Activated B cell treated with CpG ODN at 0.5 μM for 24 hours (primary cell): ENCODE measurements around the gene TBC1D22B. TPM values are rescaled to one million over a fixed set of nuclear protein-coding genes. Genes with fewer than 3 reads are reported as not detected.

Experiments
- ATAC-seq: fragments of 200-7000 bp; cut with Tn5 transposase; one replicate; pipeline ENCODE4 v1.10.0; 2021; ENCODE audit warnings: low read depth, mild to moderate bottlenecking, moderate library complexity
- CTCF ChIA-PET: fragments of 350-600 bp; sonication (Branson Sonifier 250); formaldehyde crosslinking; loops from one replicate; lab custom pipeline; 2021; ENCODE audit warnings: antibody characterized with exemption; lab: Charles Lee
- POLR2A ChIA-PET: fragments of 350-600 bp; sonication (Branson Sonifier 250); formaldehyde crosslinking; loops from one replicate; lab custom pipeline; 2021; ENCODE audit warnings: antibody characterized with exemption; lab: Charles Lee
- DNase-seq: peaks from one replicate; pipeline ENCODE4 v3.0.0; 2022
- H3K27ac Mint-ChIP-seq: one replicate; pipeline ENCODE4 v1.8.0; 2020; ENCODE audit warnings: mixed read lengths
- H3K27me3 Mint-ChIP-seq: one replicate; pipeline ENCODE4 v1.8.0; 2021; ENCODE audit warnings: mixed read lengths
- H3K36me3 Mint-ChIP-seq: one replicate; pipeline ENCODE4 v1.8.0; 2021; ENCODE audit warnings: low read depth, mixed read lengths
- H3K4me1 Mint-ChIP-seq: one replicate; pipeline ENCODE4 v1.8.0; 2021; ENCODE audit warnings: mixed read lengths
- H3K4me3 Mint-ChIP-seq: one replicate; pipeline ENCODE4 v1.8.0; 2020; ENCODE audit warnings: mild to moderate bottlenecking, mixed read lengths
- H3K9me3 Mint-ChIP-seq: one replicate; pipeline ENCODE4 v1.8.0; 2020; ENCODE audit warnings: mixed read lengths
- CTCF ChIP-seq: fragments of 200-600 bp; IDR thresholded peaks from one replicate; pipeline ENCODE4 v1.8.0; 2022; ENCODE audit warnings: antibody characterized with exemption, mild to moderate bottlenecking
- intact Hi-C: fragments of 100-400 bp; cut with micrococcal nuclease; formaldehyde crosslinking; loops from one replicate; pipeline ENCODE4 v1.15.1; 2024
- total RNA-seq: library from RNA; stranded (reverse); gene quantifications from 2 replicates; pipeline ENCODE4 v1.2.3, GENCODE V29; 2022

The TBC1D22B gene
- total RNA-seq, 1 donor from 2014 or later: 10.7 TPM

- peaks cover 2% of the 10 kb centered on the region for H3K27me3 Mint-ChIP-seq
- ATAC-seq: no peak
- H3K27ac Mint-ChIP-seq: no peak overlapping the region
- POLR2A ChIA-PET: no interaction called here
- H3K9me3 Mint-ChIP-seq: no peaks in the 10 kb centered on the region
- DNase-seq: no peak
- H3K4me3 Mint-ChIP-seq: no peak overlapping the region
- peaks cover 11% of the 10 kb centered on the region for H3K4me1 Mint-ChIP-seq
- no peaks in the 10 kb centered on the region for H3K36me3 Mint-ChIP-seq
- TF ChIP-seq CTCF: no peak
- CTCF ChIA-PET: no interaction called here
- intact Hi-C loops: no loop called here
Measured at GRCh38 chr6:37243131-37243815, 14.3 kb upstream of the TBC1D22B start.

- H3K27me3 Mint-ChIP-seq: peaks cover 2% of the 10 kb centered on the region
- peaks cover 11% of the 10 kb centered on the region for H3K4me1 Mint-ChIP-seq
- no peak for DNase-seq
- ChIA-PET CTCF (no interaction called here), POLR2A (no interaction called here)
- ATAC-seq: no peak
- no peaks in the 10 kb centered on the region for H3K36me3 Mint-ChIP-seq
- no peak overlapping the region for H3K27ac Mint-ChIP-seq
- TF ChIP-seq CTCF: no peak
- intact Hi-C loops: no loop called here
- no peak overlapping the region for H3K4me3 Mint-ChIP-seq
- H3K9me3 Mint-ChIP-seq: no peaks in the 10 kb centered on the region
Measured at GRCh38 chr6:37243816-37244370, 13.7 kb upstream of the TBC1D22B start.

GRCh38 chr6:37244430-37245310, 12.9 kb upstream of the TBC1D22B start:
- no peaks in the 10 kb centered on the region for H3K9me3 Mint-ChIP-seq
- H3K4me3 Mint-ChIP-seq: no peak overlapping the region
- H3K27me3 Mint-ChIP-seq: peaks cover 2% of the 10 kb centered on the region
- ChIA-PET CTCF (no interaction called here), POLR2A (no interaction called here)
- no peaks in the 10 kb centered on the region for H3K36me3 Mint-ChIP-seq
- H3K27ac Mint-ChIP-seq: no peak overlapping the region
- peaks cover 8% of the 10 kb centered on the region for H3K4me1 Mint-ChIP-seq
- no peak for TF ChIP-seq CTCF
- intact Hi-C loops: no loop called here
- DNase-seq: no peak
- ATAC-seq: no peak

GRCh38 chr6:37251211-37251780, 6.3 kb upstream of the TBC1D22B start:
- no peak overlapping the region for H3K4me3 Mint-ChIP-seq
- intact Hi-C loops: no loop called here
- no peaks in the 10 kb centered on the region for H3K9me3 Mint-ChIP-seq
- no peaks in the 10 kb centered on the region for H3K4me1 Mint-ChIP-seq
- DNase-seq (no peak), ATAC-seq (no peak)
- ChIA-PET POLR2A (no interaction called here), CTCF (no interaction called here)
- no peaks in the 10 kb centered on the region for H3K27me3 Mint-ChIP-seq
- TF ChIP-seq CTCF: no peak
- H3K27ac Mint-ChIP-seq: no peak overlapping the region
- H3K36me3 Mint-ChIP-seq: no peaks in the 10 kb centered on the region
